CD4-positive, alpha-beta T cell (primary cell): ENCODE data around the gene G2E3. TPM values are rescaled to one million over a fixed set of nuclear protein-coding genes. Genes with fewer than 3 reads are reported as not detected.

Experiments
- ATAC-seq: fragments of 200-7000 bp; cut with Tn5 transposase; one replicate; pipeline ENCODE4 v1.10.0; 2022; ENCODE audit warnings: mild to moderate bottlenecking; ENCODE audit not compliant: poor library complexity
- CTCF ChIA-PET: fragments of 350-600 bp; sonication (Branson Sonifier 250); formaldehyde crosslinking; loops from one replicate; lab custom pipeline; 2021; ENCODE audit warnings: antibody characterized with exemption, inconsistent platforms; lab: Charles Lee
- POLR2A ChIA-PET: fragments of 350-600 bp; sonication (Branson Sonifier 250); formaldehyde crosslinking; loops from one replicate; lab custom pipeline; 2021; ENCODE audit warnings: antibody characterized with exemption, inconsistent platforms; lab: Charles Lee
- DNase-seq, 14 experiments: peaks; one replicate each; pipeline ENCODE4 v3.0.0-alpha.2; 2013 to 2020; ENCODE audit warnings: mixed read lengths in 2 of 14
- H3K27ac ChIP-seq, 2 donors: one replicate each; pipeline versions ENCODE4 v1.5.1 to v1.7.0; 2013; ENCODE audit warnings: low read length in 2 of 2, low read depth in 1 of 2, mild to moderate bottlenecking in 1 of 2
- H3K27me3 ChIP-seq, 2 experiments: 1 replicate in 1 of 2; 2 replicates in 1 of 2; pipeline versions ENCODE4 v1.6.1 to v1.7.0; 2013; ENCODE audit warnings: low read length in 2 of 2, control low read depth in 1 of 2, mild to moderate bottlenecking in 1 of 2, moderate library complexity in 1 of 2; ENCODE audit not compliant: insufficient read depth in 2 of 2, control insufficient read depth in 1 of 2
- H3K36me3 ChIP-seq: one replicate; pipeline ENCODE4 v1.6.1; 2013; ENCODE audit warnings: low read length, control low read depth; ENCODE audit not compliant: insufficient read depth
- H3K4me1 ChIP-seq: one replicate; pipeline ENCODE4 v1.6.1; 2013; ENCODE audit warnings: low read length, control low read depth; ENCODE audit not compliant: insufficient read depth
- H3K4me3 ChIP-seq: one replicate; pipeline ENCODE4 v1.5.1; 2013; ENCODE audit warnings: mild to moderate bottlenecking, low read length, moderate library complexity
- H3K9me3 ChIP-seq, 2 experiments: 1 replicate in 1 of 2; 2 replicates in 1 of 2; pipeline versions ENCODE4 v1.6.1 to v1.7.0; 2013; ENCODE audit warnings: low read length in 2 of 2, mild to moderate bottlenecking in 2 of 2, control low read depth in 1 of 2, moderate library complexity in 1 of 2; ENCODE audit not compliant: control insufficient read depth in 1 of 2, insufficient read depth in 1 of 2
- H3K27ac Mint-ChIP-seq: one replicate; pipeline ENCODE4 v1.8.0; 2020; ENCODE audit warnings: mixed read lengths
- H3K27me3 Mint-ChIP-seq: one replicate; pipeline ENCODE4 v1.8.0; 2021; ENCODE audit warnings: mixed read lengths
- H3K36me3 Mint-ChIP-seq: one replicate; pipeline ENCODE4 v1.8.0; 2021; ENCODE audit warnings: low read depth, mixed read lengths
- H3K4me1 Mint-ChIP-seq: one replicate; pipeline ENCODE4 v1.8.0; 2021; ENCODE audit warnings: low read depth, mixed read lengths
- H3K4me3 Mint-ChIP-seq: one replicate; pipeline ENCODE4 v1.8.0; 2020; ENCODE audit warnings: mild to moderate bottlenecking, mixed read lengths
- H3K9me3 Mint-ChIP-seq: one replicate; pipeline ENCODE4 v1.8.0; 2020; ENCODE audit warnings: mixed read lengths
- intact Hi-C, 2 experiments: fragments of 100-400 bp; cut with DNase I in 1 of 2; cut with micrococcal nuclease in 1 of 2; formaldehyde crosslinking; loops; one replicate each; pipeline versions ENCODE4 v1.15.1 to v1.9.0; 2023 to 2025; cut with DNase I, micrococcal nuclease
- total RNA-seq, 174 experiments: library from RNA in 2 of 174; stranded (reverse) in 2 of 174; gene quantifications; one replicate each; pipeline ENCODE4 v1.2.3 and lab custom pipeline; 2021 to 2026
- TF ChIP-seq, protein P1 (sequence below): fragments of 200-600 bp; IDR thresholded peaks from one replicate; pipeline ENCODE4 v1.8.0; 2022; ENCODE audit warnings: antibody characterized with exemption, mild to moderate bottlenecking

Gene G2E3
- total RNA-seq, 2 experiments from 2014 or later = 23.8 to 24.3 TPM

DNA sequence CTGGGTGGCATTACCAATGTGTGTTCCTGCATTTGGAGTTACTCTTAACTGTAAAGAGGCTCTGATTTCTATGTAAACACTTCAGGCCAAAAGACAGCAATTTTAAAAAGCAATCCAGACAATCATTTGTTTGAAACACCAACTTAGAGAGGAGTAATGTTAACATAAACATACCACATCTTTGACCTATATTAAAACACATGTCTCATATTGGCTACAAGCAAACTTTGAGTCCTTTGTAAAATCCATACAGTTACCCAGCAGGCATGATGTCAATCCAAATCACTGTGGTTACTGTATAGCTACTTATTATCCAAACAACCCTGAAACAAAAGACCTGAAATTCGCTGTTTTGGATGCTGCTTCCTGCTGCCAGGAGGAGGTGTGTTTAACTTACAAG is 7.5 kb upstream of the G2E3 start:
- H3K4me1 ChIP-seq = no peaks in the 10 kb centered on the region
- no peaks in the 10 kb centered on the region for H3K36me3 ChIP-seq
- ChIA-PET POLR2A (interaction anchor here (1.9 kb wide), 1 partner anchor 7 kb away, joined by 6 read pairs; the partner anchor contains the start of gene G2E3), CTCF (no interaction called here)
- Mint-ChIP-seq H3K27ac (no peak overlapping the region), H3K4me3 (no peak overlapping the region), H3K27me3 (peaks cover 36% of the 10 kb centered on the region), H3K36me3 (no peaks in the 10 kb centered on the region), H3K4me1 (no peaks in the 10 kb centered on the region), H3K9me3 (no peaks in the 10 kb centered on the region)
- TF ChIP-seq, protein P1, sequence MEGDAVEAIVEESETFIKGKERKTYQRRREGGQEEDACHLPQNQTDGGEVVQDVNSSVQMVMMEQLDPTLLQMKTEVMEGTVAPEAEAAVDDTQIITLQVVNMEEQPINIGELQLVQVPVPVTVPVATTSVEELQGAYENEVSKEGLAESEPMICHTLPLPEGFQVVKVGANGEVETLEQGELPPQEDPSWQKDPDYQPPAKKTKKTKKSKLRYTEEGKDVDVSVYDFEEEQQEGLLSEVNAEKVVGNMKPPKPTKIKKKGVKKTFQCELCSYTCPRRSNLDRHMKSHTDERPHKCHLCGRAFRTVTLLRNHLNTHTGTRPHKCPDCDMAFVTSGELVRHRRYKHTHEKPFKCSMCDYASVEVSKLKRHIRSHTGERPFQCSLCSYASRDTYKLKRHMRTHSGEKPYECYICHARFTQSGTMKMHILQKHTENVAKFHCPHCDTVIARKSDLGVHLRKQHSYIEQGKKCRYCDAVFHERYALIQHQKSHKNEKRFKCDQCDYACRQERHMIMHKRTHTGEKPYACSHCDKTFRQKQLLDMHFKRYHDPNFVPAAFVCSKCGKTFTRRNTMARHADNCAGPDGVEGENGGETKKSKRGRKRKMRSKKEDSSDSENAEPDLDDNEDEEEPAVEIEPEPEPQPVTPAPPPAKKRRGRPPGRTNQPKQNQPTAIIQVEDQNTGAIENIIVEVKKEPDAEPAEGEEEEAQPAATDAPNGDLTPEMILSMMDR = no peak
- H3K9me3 ChIP-seq = peaks cover 0 to 7% of the 10 kb centered on the region in 2 experiments
- intact Hi-C loops = no loop called here
- H3K4me3 ChIP-seq = no peak overlapping the region
- no peak for ATAC-seq
- no peaks in the 10 kb centered on the region for H3K27me3 ChIP-seq
- DNase-seq = no peak
- no peak overlapping the region for H3K27ac ChIP-seq

DNA sequence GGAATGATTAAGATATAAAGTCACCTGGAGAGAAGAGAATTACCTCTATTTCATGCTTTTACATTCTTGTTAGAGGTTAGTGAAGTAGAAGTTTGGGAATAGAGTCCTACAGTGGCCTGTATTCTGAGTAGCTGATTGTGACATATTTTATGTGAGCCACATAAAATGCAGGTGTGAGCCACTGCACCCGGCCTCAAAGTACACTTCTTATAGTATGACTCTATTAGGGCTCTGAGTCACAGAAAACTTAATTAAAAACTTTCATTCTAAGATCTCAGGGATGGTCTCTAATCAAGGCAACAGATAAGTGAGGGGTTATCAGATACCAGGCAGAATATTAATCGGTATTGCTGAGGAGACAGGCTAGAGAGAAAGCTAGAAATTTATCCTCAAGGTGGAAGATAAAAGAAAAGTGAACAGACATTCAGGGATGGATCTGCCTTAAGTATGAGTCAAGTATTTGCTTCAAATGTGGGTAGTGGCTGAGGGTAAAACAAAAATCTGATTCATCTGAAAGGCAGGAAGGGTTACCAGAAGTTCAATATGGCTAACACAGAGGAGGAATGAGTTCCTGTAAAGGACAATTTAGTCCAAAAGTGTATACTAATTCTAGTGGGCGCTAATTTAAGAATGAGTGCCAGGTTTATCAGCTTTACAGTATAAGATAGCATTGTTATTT is 5.5 kb upstream of the G2E3 start:
- ATAC-seq (no peak), DNase-seq (no peak)
- intact Hi-C loops = no loop called here
- H3K4me3 ChIP-seq = no peak overlapping the region
- TF ChIP-seq, protein P1 = no peak
- H3K9me3 Mint-ChIP-seq = no peaks in the 10 kb centered on the region
- H3K27ac Mint-ChIP-seq = no peak overlapping the region
- no peaks in the 10 kb centered on the region for H3K36me3 Mint-ChIP-seq
- CTCF ChIA-PET = no interaction called here
- no peak overlapping the region for H3K4me3 Mint-ChIP-seq
- no peak overlapping the region for H3K27ac ChIP-seq
- peaks cover 4% of the 10 kb centered on the region for H3K4me1 Mint-ChIP-seq
- POLR2A ChIA-PET = no interaction called here
- H3K4me1 ChIP-seq = peaks cover 3% of the 10 kb centered on the region
- no peaks in the 10 kb centered on the region for H3K36me3 ChIP-seq
- no peaks in the 10 kb centered on the region for H3K9me3 ChIP-seq
- peaks cover 30% of the 10 kb centered on the region for H3K27me3 Mint-ChIP-seq
- no peaks in the 10 kb centered on the region for H3K27me3 ChIP-seq

DNA sequence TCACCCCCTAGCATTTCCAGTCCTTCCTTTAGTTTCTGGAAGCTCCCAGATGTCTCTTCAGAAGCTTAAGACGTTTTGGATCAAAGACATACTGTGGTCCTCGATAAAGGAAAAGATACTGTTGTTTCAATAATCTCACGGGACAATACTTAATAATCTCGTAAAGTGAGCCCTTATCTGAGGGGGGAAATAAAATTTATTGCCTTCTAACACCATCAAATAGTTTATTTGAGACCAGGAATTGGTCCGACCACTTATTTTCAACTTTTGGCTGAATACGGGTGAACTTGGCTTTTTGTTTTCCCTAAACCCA is 640 bp upstream of the G2E3 start:
- peaks cover 31% of the 10 kb centered on the region for H3K36me3 Mint-ChIP-seq
- TF ChIP-seq, protein P1 = no peak
- peaks cover 3% of the 10 kb centered on the region for H3K36me3 ChIP-seq
- peak overlapping the region; percentile 73 to 83 for H3K27ac ChIP-seq
- no peak for ATAC-seq
- H3K9me3 Mint-ChIP-seq = no peaks in the 10 kb centered on the region
- DNase-seq = no peak
- intact Hi-C loops = loop anchor here (2.0 to 5.0 kb wide), 3 partner anchors 64 to 469 kb away; partner anchors contain the start of genes AP4S1 (in 1 of the 2), SCFD1 (in 1 of the 2) and STRN3 (in 1 of the 2)
- no peaks in the 10 kb centered on the region for H3K27me3 Mint-ChIP-seq
- peak overlapping the region; percentile 100 for H3K4me3 Mint-ChIP-seq
- H3K9me3 ChIP-seq = no peaks in the 10 kb centered on the region
- peak overlapping the region; percentile 88 for H3K4me3 ChIP-seq
- no peaks in the 10 kb centered on the region for H3K27me3 ChIP-seq
- POLR2A ChIA-PET = interaction anchor here (1.3 to 2.9 kb wide), 6 partner anchors 8 to 650 kb away, joined by 3 to 16 read pairs (median 5); partner anchors contain the start of genes HECTD1, SCFD1 and STRN3
- peaks cover 44% of the 10 kb centered on the region for H3K4me1 Mint-ChIP-seq
- peak overlapping the region; percentile 96 for H3K27ac Mint-ChIP-seq
- CTCF ChIA-PET = interaction anchor here (0.7 kb wide), 1 partner anchor 148 kb away, joined by 3 read pairs; no protein-coding TSS in a partner anchor
- H3K4me1 ChIP-seq = peaks cover 20% of the 10 kb centered on the region
